KMS-11 (cell line): ENCODE measurements around the gene MRPL18.

ENCODE experiments used
- H2AFZ ChIP-seq: fragments of 200-600 bp; sonication (generic); 2 replicates; pipeline ENCODE4 v1.6.1; 2016; ENCODE audit warnings: antibody characterized with exemption, mixed run types, low read depth
- H3K27ac ChIP-seq: fragments of 200-600 bp; sonication (generic); 2 replicates; pipeline ENCODE4 v1.6.1; 2016; ENCODE audit warnings: mild to moderate bottlenecking, mixed run types
- H3K27me3 ChIP-seq: fragments of 200-600 bp; sonication (generic); 2 replicates; pipeline ENCODE4 v1.6.1; 2017; ENCODE audit warnings: mild to moderate bottlenecking, low read depth, mixed run types, moderate library complexity; ENCODE audit not compliant: insufficient read depth
- H3K36me3 ChIP-seq: fragments of 200-600 bp; sonication (generic); 2 replicates; pipeline ENCODE4 v1.6.1; 2017; ENCODE audit warnings: mild to moderate bottlenecking, mixed run types; ENCODE audit not compliant: insufficient read depth
- H3K4me1 ChIP-seq: fragments of 200-600 bp; sonication (generic); 2 replicates; pipeline ENCODE4 v1.6.1; 2016; ENCODE audit warnings: mild to moderate bottlenecking, low read depth, mixed run types; ENCODE audit not compliant: poor library complexity, severe bottlenecking
- H3K4me2 ChIP-seq: fragments of 200-600 bp; sonication (generic); 2 replicates; pipeline ENCODE4 v1.7.0; 2016; ENCODE audit warnings: mild to moderate bottlenecking, mixed run types
- H3K4me3 ChIP-seq: fragments of 200-600 bp; sonication (generic); IDR thresholded peaks from 2 replicates; pipeline ENCODE4 v1.6.1; 2017; ENCODE audit warnings: low read depth, low read length, mixed read lengths; ENCODE audit not compliant: insufficient read depth
- H3K79me2 ChIP-seq: fragments of 200-600 bp; sonication (generic); 2 replicates; pipeline ENCODE4 v1.6.1; 2016; ENCODE audit warnings: low read depth, mixed run types; ENCODE audit not compliant: insufficient read depth
- H3K9ac ChIP-seq: fragments of 200-600 bp; sonication (generic); 2 replicates; pipeline ENCODE4 v1.6.1; 2016; ENCODE audit warnings: mild to moderate bottlenecking, mixed run types
- H4K20me1 ChIP-seq: fragments of 200-600 bp; sonication (generic); 2 replicates; pipeline ENCODE4 v1.6.1; 2016; ENCODE audit warnings: mild to moderate bottlenecking, mixed run types; ENCODE audit not compliant: insufficient read depth
- TF ChIP-seq, protein P1 (sequence below): fragments of 200-600 bp; sonication (generic); conservative IDR thresholded peaks from 2 replicates; pipeline ENCODE4 v1.6.1; 2017; ENCODE audit warnings: low read depth, mild to moderate bottlenecking, antibody characterized with exemption, low read length, moderate library complexity, mixed read lengths

The MRPL18 gene

DNA sequence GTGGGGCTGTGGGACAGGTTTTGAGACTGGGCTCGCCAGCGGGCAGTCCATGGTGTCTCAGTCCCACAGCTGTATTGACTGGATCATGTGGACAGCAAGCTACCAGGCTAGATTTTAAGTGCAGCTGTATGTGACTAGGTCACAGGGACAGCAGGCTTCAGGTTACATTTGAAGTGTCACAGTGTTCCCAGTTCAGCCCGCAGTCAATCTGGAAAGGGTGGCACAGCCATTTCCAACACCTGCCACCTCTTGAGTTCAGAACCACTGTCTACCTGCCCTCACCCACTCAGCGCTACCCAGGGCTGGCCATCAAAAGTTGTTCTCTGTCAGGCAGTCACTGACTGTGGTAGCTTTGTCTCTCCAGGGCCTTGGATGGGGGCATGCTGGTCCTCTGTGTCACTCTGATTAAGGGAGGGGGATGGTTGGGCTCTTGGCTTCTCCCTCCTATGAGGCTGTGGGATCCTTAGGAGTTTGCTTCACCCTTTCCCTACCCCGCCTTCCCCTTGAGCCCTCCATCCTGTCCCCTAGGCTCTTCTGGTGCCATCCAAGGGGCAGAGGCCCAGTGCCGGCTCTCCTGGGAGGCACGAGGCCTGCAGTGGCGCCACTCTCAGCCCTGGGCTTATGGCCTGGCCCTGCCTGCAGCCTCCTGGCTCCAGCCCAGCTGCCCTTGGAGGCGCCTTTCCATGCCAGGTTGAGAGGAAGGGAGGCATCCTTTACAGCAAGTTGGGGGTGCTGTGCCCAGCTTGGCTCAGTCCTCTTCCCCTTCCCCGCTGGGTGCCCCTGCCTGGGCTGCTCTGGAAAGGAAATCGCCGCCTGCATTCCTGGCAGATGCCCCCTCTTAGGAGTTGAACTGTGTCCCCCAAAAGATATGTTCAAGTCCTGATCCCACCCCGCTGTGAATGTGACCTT, 54.7 kb downstream of the MRPL18 start:
- H3K4me3 ChIP-seq = no peak overlapping the region
- H3K4me2 ChIP-seq = no peak overlapping the region
- no peaks in the 10 kb centered on the region for H3K27me3 ChIP-seq
- H3K9ac ChIP-seq = no peak overlapping the region
- H3K79me2 ChIP-seq = no peaks in the 10 kb centered on the region
- H3K4me1 ChIP-seq = no peaks in the 10 kb centered on the region
- H3K36me3 ChIP-seq = no peaks in the 10 kb centered on the region
- no peak overlapping the region for H3K27ac ChIP-seq
- H4K20me1 ChIP-seq = no peaks in the 10 kb centered on the region
- H2AFZ ChIP-seq = no peak overlapping the region
- TF ChIP-seq, protein P1, sequence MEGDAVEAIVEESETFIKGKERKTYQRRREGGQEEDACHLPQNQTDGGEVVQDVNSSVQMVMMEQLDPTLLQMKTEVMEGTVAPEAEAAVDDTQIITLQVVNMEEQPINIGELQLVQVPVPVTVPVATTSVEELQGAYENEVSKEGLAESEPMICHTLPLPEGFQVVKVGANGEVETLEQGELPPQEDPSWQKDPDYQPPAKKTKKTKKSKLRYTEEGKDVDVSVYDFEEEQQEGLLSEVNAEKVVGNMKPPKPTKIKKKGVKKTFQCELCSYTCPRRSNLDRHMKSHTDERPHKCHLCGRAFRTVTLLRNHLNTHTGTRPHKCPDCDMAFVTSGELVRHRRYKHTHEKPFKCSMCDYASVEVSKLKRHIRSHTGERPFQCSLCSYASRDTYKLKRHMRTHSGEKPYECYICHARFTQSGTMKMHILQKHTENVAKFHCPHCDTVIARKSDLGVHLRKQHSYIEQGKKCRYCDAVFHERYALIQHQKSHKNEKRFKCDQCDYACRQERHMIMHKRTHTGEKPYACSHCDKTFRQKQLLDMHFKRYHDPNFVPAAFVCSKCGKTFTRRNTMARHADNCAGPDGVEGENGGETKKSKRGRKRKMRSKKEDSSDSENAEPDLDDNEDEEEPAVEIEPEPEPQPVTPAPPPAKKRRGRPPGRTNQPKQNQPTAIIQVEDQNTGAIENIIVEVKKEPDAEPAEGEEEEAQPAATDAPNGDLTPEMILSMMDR = no peak
